Endothelial cell of umbilical vein (primary cell): ENCODE measurements around the gene STX11. TPM values are rescaled to one million over a fixed set of nuclear protein-coding genes. Genes with fewer than 3 reads are reported as not detected.

ENCODE experiments used
- BruUV-seq: library from RNA; stranded (reverse); fragments of 400-500 nt; replicated peaks from 2 replicates; lab custom pipeline; 2021; lab: Mats Ljungman, UMichigan
- CTCF ChIA-PET: fragments of 300-600, 350-600 bp; sonication (Branson Sonifier 250); formaldehyde crosslinking; loops from one replicate; lab custom pipeline; 2021; ENCODE audit warnings: antibody characterized with exemption, inconsistent platforms; lab: Charles Lee
- POLR2A ChIA-PET: fragments of 300-600, 350-600 bp; sonication (Branson Sonifier 250); formaldehyde crosslinking; loops from one replicate; lab custom pipeline; 2021; ENCODE audit warnings: antibody characterized with exemption, inconsistent platforms; lab: Charles Lee
- DNase-seq: peaks from one replicate; pipeline ENCODE4 v3.0.0-alpha.2; 2011; ENCODE audit warnings: low read depth, low spot score
- FAIRE-seq: peaks from 2 replicates; lab custom pipeline; 2011; peaks lifted over from hg19 to GRCh38; lab: Jason Lieb, UNC
- H2AFZ ChIP-seq: 2 replicates; pipeline ENCODE4 v1.6.0; 2012; ENCODE audit warnings: low read depth, low read length, control low read depth, inconsistent platforms
- H3K27ac ChIP-seq: 2 replicates; pipeline ENCODE4 v1.5.1; 2011; ENCODE audit warnings: low read depth, mild to moderate bottlenecking, control low read depth, low read length, moderate library complexity; ENCODE audit not compliant: insufficient read depth
- H3K27me3 ChIP-seq, 2 experiments: 2 replicates each; pipeline versions ENCODE4 v1.6.0 to v1.6.1; 2011; ENCODE audit warnings: low read length in 2 of 2, mixed read lengths in 1 of 2; ENCODE audit not compliant: control insufficient read depth in 2 of 2, insufficient read depth in 2 of 2
- H3K36me3 ChIP-seq, 2 experiments: 2 replicates in 1 of 2; 3 replicates in 1 of 2; pipeline ENCODE4 v1.5.1; 2011; ENCODE audit warnings: low read length in 2 of 2, mild to moderate bottlenecking in 1 of 2, moderate library complexity in 1 of 2; ENCODE audit not compliant: control insufficient read depth in 2 of 2, insufficient read depth in 2 of 2; ENCODE audit errors: extremely low read depth in 1 of 2
- H3K4me1 ChIP-seq: 3 replicates; pipeline ENCODE4 v1.5.1; 2011; ENCODE audit warnings: mild to moderate bottlenecking, low read length; ENCODE audit not compliant: control insufficient read depth, insufficient read depth; ENCODE audit errors: extremely low read depth
- H3K4me2 ChIP-seq: 2 replicates; pipeline ENCODE4 v1.6.1; 2011; ENCODE audit warnings: low read length, control low read depth, mixed read lengths; ENCODE audit not compliant: insufficient read depth
- H3K4me3 ChIP-seq, 3 experiments: fragments of 200-600 bp in 1 of 3; sonication (generic), shearing (Covaris generic) in 1 of 3; replicated peaks in 1 of 3; 2 replicates each; pipeline ENCODE4 v1.5.1; 2011 to 2016; ENCODE audit warnings: control low read depth in 3 of 3, low read length in 3 of 3, mild to moderate bottlenecking in 2 of 3, inconsistent platforms in 1 of 3, low read depth in 1 of 3, moderate library complexity in 1 of 3; ENCODE audit not compliant: insufficient read depth in 1 of 3
- H3K79me2 ChIP-seq: 2 replicates; pipeline ENCODE4 v1.6.0; 2012; ENCODE audit warnings: low read length, inconsistent platforms; ENCODE audit not compliant: control insufficient read depth, insufficient read depth
- H3K9ac ChIP-seq: replicated peaks from 2 replicates; pipeline ENCODE3; 2011; ENCODE audit warnings: low read length, control low read depth; ENCODE audit not compliant: insufficient read depth; ENCODE audit errors: extremely low read depth
- H3K9me1 ChIP-seq: replicated peaks from 3 replicates; pipeline ENCODE4 v1.6.0; 2011; ENCODE audit warnings: mild to moderate bottlenecking, low read length; ENCODE audit not compliant: control insufficient read depth, insufficient read depth; ENCODE audit errors: extremely low read depth
- H3K9me3 ChIP-seq: replicated peaks from 2 replicates; pipeline ENCODE4 v1.5.1; 2012; ENCODE audit warnings: low read length, inconsistent platforms; ENCODE audit not compliant: control insufficient read depth, insufficient read depth
- H4K20me1 ChIP-seq: replicated peaks from 2 replicates; pipeline ENCODE3; 2011; ENCODE audit warnings: mild to moderate bottlenecking, low read length; ENCODE audit not compliant: control insufficient read depth, insufficient read depth; ENCODE audit errors: extremely low read depth
- EZH2 ChIP-seq: IDR thresholded peaks from 2 replicates; pipeline ENCODE4 v1.6.1; 2012; ENCODE audit warnings: borderline replicate concordance, low read depth, mild to moderate bottlenecking, moderate library complexity, low read length, inconsistent platforms; ENCODE audit not compliant: severe bottlenecking
- FOS ChIP-seq: IDR thresholded peaks from 2 replicates; pipeline ENCODE4 v1.6.1; 2011; ENCODE audit warnings: mild to moderate bottlenecking, low read length, moderate library complexity, borderline replicate concordance; ENCODE audit not compliant: insufficient read depth
- GATA2 ChIP-seq: IDR thresholded peaks from 2 replicates; pipeline ENCODE4 v1.7.0; 2011; ENCODE audit warnings: low read depth, mild to moderate bottlenecking, moderate library complexity, mixed read lengths, low read length; ENCODE audit not compliant: insufficient read length, insufficient read depth
- JUN ChIP-seq: IDR thresholded peaks from 2 replicates; pipeline ENCODE4 v1.6.1; 2011; ENCODE audit warnings: borderline replicate concordance, low read depth; ENCODE audit not compliant: insufficient read length, insufficient read depth
- MYC ChIP-seq: IDR thresholded peaks from one replicate; pipeline ENCODE4 v1.6.1; 2011; ENCODE audit warnings: mild to moderate bottlenecking, low read depth, low read length
- POLR2A ChIP-seq: IDR thresholded peaks from 2 replicates; pipeline ENCODE4 v1.6.1; 2012; ENCODE audit warnings: low read depth, mild to moderate bottlenecking, control low read depth, low read length
- POLR2AphosphoS5 ChIP-seq: IDR thresholded peaks from 2 replicates; pipeline ENCODE4 v1.6.1; 2012; ENCODE audit warnings: low read depth, mild to moderate bottlenecking, control low read depth, low read length, moderate library complexity; ENCODE audit not compliant: insufficient read depth
- dilution Hi-C: fragments of 300-500 bp; cut with MboI; formaldehyde crosslinking; loops from one replicate; pipeline ENCODE4 v1.15.0; 2019; ENCODE audit warnings: low sequenced_read_pairs; ENCODE audit not compliant: extremely low pct_ligation_motif_present
- intact Hi-C: fragments of 100-400 bp; cut with micrococcal nuclease; formaldehyde crosslinking; loops from one replicate; pipeline ENCODE4 v1.10.0; 2022
- polyA plus RNA-seq, 4 experiments: library from polyadenylated mRNA; depleted of rRNA in 3 of 4; stranded (reverse) in 3 of 4; unstranded in 1 of 4; fragments of >200 nt; gene quantifications; 2 replicates each; pipeline versions ENCODE4 v1.2.1 to v1.2.3, GENCODE V29; 2011 to 2012; ENCODE audit warnings: missing spikeins in 1 of 4
- total RNA-seq: library from RNA; stranded (reverse); gene quantifications from 2 replicates; pipeline ENCODE4 v1.2.3, GENCODE V29; 2021
- TF ChIP-seq, protein P1 (sequence below): IDR thresholded peaks from 2 replicates; pipeline ENCODE4 v1.6.1; 2011; ENCODE audit not compliant: insufficient read depth, insufficient read length
- TF ChIP-seq, protein P2 (sequence below), 2 donors: IDR thresholded peaks; 1 replicate in 1 of 2; 2 replicates in 1 of 2; pipeline ENCODE4 v1.5.1; 2011; ENCODE audit warnings: low read length in 2 of 2, mild to moderate bottlenecking in 2 of 2, moderate library complexity in 2 of 2, control low read depth in 1 of 2, inconsistent platforms in 1 of 2, low read depth in 1 of 2; ENCODE audit not compliant: insufficient read depth in 1 of 2; ENCODE audit errors: extremely low read depth in 1 of 2

The STX11 gene
- total and polyA plus RNA-seq, 2 donors (not counting 3 experiments of a cell fraction or from before 2014, with no cell fraction given): 4.7 to 8.9 TPM

DNA sequence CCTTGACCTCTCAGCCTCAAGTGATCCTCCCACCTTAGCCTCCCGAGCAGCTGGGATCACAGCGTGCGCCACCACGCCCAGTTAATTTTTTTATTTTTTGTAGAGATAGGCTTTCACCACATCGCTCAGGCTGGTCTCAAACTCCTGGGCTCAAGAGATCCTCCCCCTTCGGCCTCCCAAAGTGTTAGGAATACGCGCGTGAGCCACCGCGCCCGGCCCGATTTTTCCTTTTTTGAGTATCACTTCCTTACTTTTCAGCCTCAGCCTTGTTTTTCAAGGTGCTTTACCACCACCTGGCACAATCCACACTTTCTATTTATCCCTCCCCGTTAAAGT lies 791 bp upstream of the STX11 start:
- POLR2A ChIA-PET: no interaction called here
- H4K20me1 ChIP-seq: no peaks in the 10 kb centered on the region
- H3K4me3 ChIP-seq: peak overlapping the region; percentile 41 to 69 (median 52)
- no peaks in the 10 kb centered on the region for H3K36me3 ChIP-seq
- H3K9me3 ChIP-seq: no peaks in the 10 kb centered on the region
- no peak overlapping the region for H3K27ac ChIP-seq
- peak overlapping the region; percentile 75 for H3K4me2 ChIP-seq
- TF ChIP-seq GATA2 (no peak), MYC (no peak)
- BruUV-seq: no TSS peak
- dilution Hi-C loops: no loop called here
- H3K27me3 ChIP-seq: no peaks in the 10 kb centered on the region
- FAIRE-seq: no peak
- H3K9me1 ChIP-seq: no peaks in the 10 kb centered on the region
- H3K9ac ChIP-seq: peak overlapping the region; percentile 71
- intact Hi-C loops: no loop called here
- CTCF ChIA-PET: interaction anchor here (1.4 kb wide), 1 partner anchor 10 kb away, joined by 6 read pairs; no protein-coding TSS in a partner anchor
- peaks cover 2% of the 10 kb centered on the region for H3K79me2 ChIP-seq
- no peak for DNase-seq
- H2AFZ ChIP-seq: peak overlapping the region; percentile 96
- H3K4me1 ChIP-seq: peaks cover 19% of the 10 kb centered on the region

DNA sequence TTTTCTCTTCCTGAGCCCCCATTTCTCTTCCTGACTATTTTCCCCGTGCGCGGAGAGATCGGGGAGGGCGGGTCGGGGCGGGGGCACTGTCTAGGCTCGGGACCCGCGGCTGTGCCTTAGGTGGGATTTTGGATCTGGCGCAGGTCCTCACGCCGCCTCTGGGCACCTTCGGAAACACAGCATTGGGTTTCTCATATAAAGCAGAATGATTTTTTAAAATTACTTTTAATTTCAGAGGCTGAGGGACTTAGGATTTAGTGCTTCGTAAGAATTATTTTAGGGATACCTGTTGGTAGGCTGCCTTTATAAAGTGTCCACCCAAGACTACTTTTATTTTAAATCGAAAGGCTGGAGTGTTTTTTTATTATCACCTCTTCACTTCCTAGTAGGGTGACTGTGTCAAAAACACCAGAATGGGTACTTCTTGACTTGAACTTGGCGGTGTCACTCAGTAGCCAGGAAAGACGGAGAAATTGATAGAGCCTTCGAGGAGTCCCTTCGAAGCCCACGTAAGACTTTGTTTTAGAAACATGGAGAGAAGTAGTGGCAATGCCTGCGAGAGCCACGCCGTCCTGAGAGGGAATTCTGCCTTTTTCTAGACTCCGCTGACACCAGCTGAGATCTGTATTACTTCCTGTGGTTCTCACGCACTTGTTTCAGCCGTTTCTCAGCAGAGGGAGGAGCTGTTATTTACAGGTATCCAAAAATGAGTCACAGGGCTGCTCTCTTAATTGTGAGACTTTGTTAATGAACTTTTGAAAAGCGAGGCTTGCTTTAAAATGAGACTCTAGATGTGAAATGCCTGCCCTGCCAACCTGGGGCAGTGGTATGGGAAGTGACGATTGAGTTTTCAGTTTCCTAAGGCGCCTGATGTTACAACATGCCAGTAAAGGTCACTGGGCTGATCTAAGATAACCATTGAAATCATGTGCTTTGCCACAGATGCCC lies 667 bp downstream of the STX11 start:
- no peaks in the 10 kb centered on the region for H3K9me1 ChIP-seq
- TF ChIP-seq, protein P1, sequence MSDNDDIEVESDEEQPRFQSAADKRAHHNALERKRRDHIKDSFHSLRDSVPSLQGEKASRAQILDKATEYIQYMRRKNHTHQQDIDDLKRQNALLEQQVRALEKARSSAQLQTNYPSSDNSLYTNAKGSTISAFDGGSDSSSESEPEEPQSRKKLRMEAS: no peak
- TF ChIP-seq MYC: no peak
- peak; percentile 1 for TF ChIP-seq JUN
- TF ChIP-seq POLR2AphosphoS5: no peak
- TF ChIP-seq EZH2: no peak
- peak; percentile 65 for TF ChIP-seq GATA2
- TF ChIP-seq FOS: no peak
- TF ChIP-seq POLR2A: no peak
- TF ChIP-seq, protein P2, sequence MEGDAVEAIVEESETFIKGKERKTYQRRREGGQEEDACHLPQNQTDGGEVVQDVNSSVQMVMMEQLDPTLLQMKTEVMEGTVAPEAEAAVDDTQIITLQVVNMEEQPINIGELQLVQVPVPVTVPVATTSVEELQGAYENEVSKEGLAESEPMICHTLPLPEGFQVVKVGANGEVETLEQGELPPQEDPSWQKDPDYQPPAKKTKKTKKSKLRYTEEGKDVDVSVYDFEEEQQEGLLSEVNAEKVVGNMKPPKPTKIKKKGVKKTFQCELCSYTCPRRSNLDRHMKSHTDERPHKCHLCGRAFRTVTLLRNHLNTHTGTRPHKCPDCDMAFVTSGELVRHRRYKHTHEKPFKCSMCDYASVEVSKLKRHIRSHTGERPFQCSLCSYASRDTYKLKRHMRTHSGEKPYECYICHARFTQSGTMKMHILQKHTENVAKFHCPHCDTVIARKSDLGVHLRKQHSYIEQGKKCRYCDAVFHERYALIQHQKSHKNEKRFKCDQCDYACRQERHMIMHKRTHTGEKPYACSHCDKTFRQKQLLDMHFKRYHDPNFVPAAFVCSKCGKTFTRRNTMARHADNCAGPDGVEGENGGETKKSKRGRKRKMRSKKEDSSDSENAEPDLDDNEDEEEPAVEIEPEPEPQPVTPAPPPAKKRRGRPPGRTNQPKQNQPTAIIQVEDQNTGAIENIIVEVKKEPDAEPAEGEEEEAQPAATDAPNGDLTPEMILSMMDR (IDR thresholded peaks at IDR 0.05; ENCODE audit: extremely low read depth in 1 of 2, insufficient read depth in 1 of 2, low read depth in 1 of 2, low read length in 2 of 2): peak in 1 of 2 donors; percentile 7

More for the DNA sequence above, 667 bp downstream of the STX11 start:
- CTCF ChIA-PET: interaction anchor here (0.6 to 1.9 kb wide), 8 partner anchors 9 to 331 kb away, joined by 3 to 9 read pairs (median 4); no protein-coding TSS in a partner anchor
- TSS peak; percentile 91 for BruUV-seq
- Histone ChIP-seq H3K4me2 (peak overlapping the region; percentile 83), H2AFZ (peak overlapping the region; percentile 96), H3K79me2 (peaks cover 2% of the 10 kb centered on the region), H4K20me1 (no peaks in the 10 kb centered on the region), H3K27ac (peak overlapping the region; percentile 72), H3K4me1 (peaks cover 10% of the 10 kb centered on the region), H3K4me3 (peak overlapping the region; percentile 41 to 69 (median 52)), H3K9me3 (no peaks in the 10 kb centered on the region), H3K27me3 (no peaks in the 10 kb centered on the region), H3K9ac (peak overlapping the region; percentile 71), H3K36me3 (no peaks in the 10 kb centered on the region)
- dilution Hi-C loops (no loop called here), intact Hi-C loops (loop anchor here (1.0 to 5.0 kb wide), 5 partner anchors 7 to 136 kb away; partner anchors contain the start of gene UTRN)
- POLR2A ChIA-PET: interaction anchor here (0.5 to 0.7 kb wide), 2 partner anchors 41 to 57 kb away, joined by 4 to 5 read pairs; no protein-coding TSS in a partner anchor
- DNase-seq (peak; percentile 64), FAIRE-seq (peak; percentile 70)
